Mononuclear cell (primary cell): ENCODE results near the gene XKR7. TPM values are rescaled to one million over a fixed set of nuclear protein-coding genes. Genes with fewer than 3 reads are reported as not detected.
"Not testable (repeated sequence)": the region's sequence is repeated elsewhere in the genome, so short reads cannot be mapped to it uniquely, and the experiment has no call there.

Experiments
- H3K27me3 ChIP-seq: 2 replicates; pipeline ENCODE4 v1.6.0; 2011; ENCODE audit warnings: low read length, control low read depth; ENCODE audit not compliant: insufficient read depth
- H3K4me1 ChIP-seq: 2 replicates; pipeline ENCODE4 v1.5.1; 2011; ENCODE audit warnings: mild to moderate bottlenecking, low read length, control low read depth; ENCODE audit not compliant: insufficient read depth
- H3K4me3 ChIP-seq: 2 replicates; pipeline ENCODE4 v1.5.1; 2011; ENCODE audit warnings: mild to moderate bottlenecking, low read length, moderate library complexity
- H3K9me3 ChIP-seq: 2 replicates; pipeline ENCODE4 v1.5.1; 2011; ENCODE audit warnings: low read depth, mild to moderate bottlenecking, control low read depth, low read length
- total RNA-seq: library from RNA; depleted of rRNA; stranded (reverse); fragments of >200 nt; gene quantifications from one replicate; pipeline ENCODE4 v1.2.3, GENCODE V29; 2012

Gene XKR7
- under 0.01 TPM for total RNA-seq

- peaks cover 8% of the 10 kb centered on the region for H3K4me1 ChIP-seq
- no peaks in the 10 kb centered on the region for H3K9me3 ChIP-seq
- H3K27me3 ChIP-seq, result peaks cover 33% of the 10 kb centered on the region
- H3K4me3 ChIP-seq, result peak within 1 kb of the TSS; percentile 13
These were observed at the start of gene XKR7 for GRCh38 chr20:31967830-31968249. Gene XKR7 (plus strand): TSS chr20:31968151. CDS start chr20:31968176, 25 bp downstream.

- H3K4me3 ChIP-seq, result no peak overlapping the region
- H3K4me1 ChIP-seq, result peaks cover 6% of the 10 kb centered on the region
- no peaks in the 10 kb centered on the region for H3K9me3 ChIP-seq
- no peaks in the 10 kb centered on the region for H3K27me3 ChIP-seq
These were observed 49.4 kb upstream of the XKR7 start for GRCh38 chr20:31918466-31919105.

- no peaks in the 10 kb centered on the region for H3K27me3 ChIP-seq
- H3K9me3 ChIP-seq, result no peaks in the 10 kb centered on the region
- H3K4me1 ChIP-seq, result peaks cover 6% of the 10 kb centered on the region
- H3K4me3 ChIP-seq, result no peak overlapping the region
These were observed 48.4 kb upstream of the XKR7 start for GRCh38 chr20:31919410-31920155.

GRCh38 chr20:31920275-31920855 lies 47.6 kb upstream of the XKR7 start:
- Histone ChIP-seq H3K9me3 (no peaks in the 10 kb centered on the region), H3K27me3 (no peaks in the 10 kb centered on the region), H3K4me3 (no peak overlapping the region), H3K4me1 (peaks cover 6% of the 10 kb centered on the region)

GRCh38 chr20:31921480-31921879 lies 46.5 kb upstream of the XKR7 start:
- H3K27me3 ChIP-seq, H3K4me1 ChIP-seq, H3K4me3 ChIP-seq, H3K9me3 ChIP-seq: not testable (repeated sequence)

- H3K4me3 ChIP-seq, result no peak overlapping the region
- no peaks in the 10 kb centered on the region for H3K9me3 ChIP-seq
- no peaks in the 10 kb centered on the region for H3K27me3 ChIP-seq
- peaks cover 6% of the 10 kb centered on the region for H3K4me1 ChIP-seq
These were observed 45.8 kb upstream of the XKR7 start for GRCh38 chr20:31922181-31922580.

- H3K4me1 ChIP-seq, result peaks cover 6% of the 10 kb centered on the region
- no peaks in the 10 kb centered on the region for H3K9me3 ChIP-seq
- H3K4me3 ChIP-seq, result no peak overlapping the region
- no peaks in the 10 kb centered on the region for H3K27me3 ChIP-seq
These were observed 45.4 kb upstream of the XKR7 start for GRCh38 chr20:31922588-31922987.

- Histone ChIP-seq H3K4me1 (peaks cover under 1% of the 10 kb centered on the region), H3K9me3 (no peaks in the 10 kb centered on the region), H3K4me3 (no peak overlapping the region), H3K27me3 (peaks cover under 1% of the 10 kb centered on the region)
These were observed 44.3 kb upstream of the XKR7 start for GRCh38 chr20:31923388-31924331.

GRCh38 chr20:31924561-31924960 lies 43.4 kb upstream of the XKR7 start:
- Histone ChIP-seq H3K4me1 (no peaks in the 10 kb centered on the region), H3K27me3 (peaks cover 3% of the 10 kb centered on the region), H3K4me3 (no peak overlapping the region), H3K9me3 (no peaks in the 10 kb centered on the region)

- Histone ChIP-seq H3K4me1 (no peaks in the 10 kb centered on the region), H3K27me3 (peaks cover 3% of the 10 kb centered on the region), H3K9me3 (no peaks in the 10 kb centered on the region), H3K4me3 (no peak overlapping the region)
These were observed 42.3 kb upstream of the XKR7 start for GRCh38 chr20:31925631-31926030.

GRCh38 chr20:31926493-31926892 lies 41.5 kb upstream of the XKR7 start:
- H3K4me1 ChIP-seq, result no peaks in the 10 kb centered on the region
- peaks cover 3% of the 10 kb centered on the region for H3K27me3 ChIP-seq
- H3K4me3 ChIP-seq, result no peak overlapping the region
- no peaks in the 10 kb centered on the region for H3K9me3 ChIP-seq

GRCh38 chr20:31927627-31928159 lies 40.3 kb upstream of the XKR7 start:
- Histone ChIP-seq H3K4me1 (no peaks in the 10 kb centered on the region), H3K9me3 (no peaks in the 10 kb centered on the region), H3K4me3 (no peak overlapping the region), H3K27me3 (peaks cover 3% of the 10 kb centered on the region)

- not testable (repeated sequence) for H3K27me3 ChIP-seq, H3K4me1 ChIP-seq, H3K9me3 ChIP-seq, H3K4me3 ChIP-seq
These were observed 38.3 kb upstream of the XKR7 start for GRCh38 chr20:31929631-31930030.

GRCh38 chr20:31930779-31931178 lies 37.2 kb upstream of the XKR7 start:
- no peak overlapping the region for H3K4me3 ChIP-seq
- no peaks in the 10 kb centered on the region for H3K9me3 ChIP-seq
- peaks cover 3% of the 10 kb centered on the region for H3K27me3 ChIP-seq
- no peaks in the 10 kb centered on the region for H3K4me1 ChIP-seq
